Activated CD4-positive, alpha-beta T cell treated with anti-CD3 and anti-CD28 coated beads, Interleukin-10, Interleukin-2, amounts not matched to agents 100 ng/mL and 50 ng/mL, durations not matched to agents 16 hours and 8 hours (primary cell): ENCODE data around the gene ZSCAN21.
"Not testable (repeated sequence)": the region's sequence is repeated elsewhere in the genome, so short reads cannot be mapped to it uniquely, and the experiment has no call there.

Source experiments
- DNase-seq: peaks from one replicate; pipeline ENCODE4 v3.0.0-alpha.2; 2020

ZSCAN21 gene

GRCh38 chr7:100049441-100050291 is at the start of gene ZSCAN21:
Gene ZSCAN21 (plus strand): TSS chr7:100049774. CDS start chr7:100057007, 7,233 bp downstream.
- peak; percentile 80 for DNase-seq

GRCh38 chr7:100000239-100000638 is 49.3 kb upstream of the ZSCAN21 start:
- no peak for DNase-seq

- no peak for DNase-seq
Measured at GRCh38 chr7:100003711-100004661, 45.6 kb upstream of the ZSCAN21 start.

- DNase-seq = no peak
Measured at GRCh38 chr7:100007887-100008286, 41.7 kb upstream of the ZSCAN21 start.

GRCh38 chr7:100008525-100008924 is 41.0 kb upstream of the ZSCAN21 start:
- no peak for DNase-seq

- not testable (repeated sequence) for DNase-seq
Measured at GRCh38 chr7:100009952-100010351, 39.6 kb upstream of the ZSCAN21 start.

- DNase-seq = no peak
Measured at GRCh38 chr7:100010901-100011300, 38.7 kb upstream of the ZSCAN21 start.

GRCh38 chr7:100011516-100011915 is 38.1 kb upstream of the ZSCAN21 start:
- no peak for DNase-seq

- DNase-seq = not testable (repeated sequence)
Measured at GRCh38 chr7:100012385-100013327, 36.9 kb upstream of the ZSCAN21 start.

- DNase-seq = peak; percentile 48
Measured at GRCh38 chr7:100013328-100013676, 36.3 kb upstream of the ZSCAN21 start.

- peak; percentile 94 for DNase-seq
Measured at GRCh38 chr7:100015232-100016214, 34.1 kb upstream of the ZSCAN21 start, which contains the start of gene ZKSCAN1. Gene ZKSCAN1 (plus strand): TSS chr7:100015596. CDS start chr7:100023507, 7,911 bp downstream.

- DNase-seq = no peak
Measured at GRCh38 chr7:100016215-100016901, 33.2 kb upstream of the ZSCAN21 start.

- DNase-seq = no peak
Measured at GRCh38 chr7:100017300-100017699, 32.3 kb upstream of the ZSCAN21 start.

- no peak for DNase-seq
Measured at GRCh38 chr7:100017875-100018274, 31.7 kb upstream of the ZSCAN21 start.

GRCh38 chr7:100019908-100020307 is 29.7 kb upstream of the ZSCAN21 start:
- DNase-seq = no peak

GRCh38 chr7:100021297-100021696 is 28.3 kb upstream of the ZSCAN21 start:
- peak; percentile 45 for DNase-seq

GRCh38 chr7:100022621-100023020 is 27.0 kb upstream of the ZSCAN21 start:
- no peak for DNase-seq

GRCh38 chr7:100023526-100023925 is 26.0 kb upstream of the ZSCAN21 start:
- DNase-seq = no peak

- DNase-seq = peak; percentile 48
Measured at GRCh38 chr7:100024020-100024619, 25.5 kb upstream of the ZSCAN21 start.

GRCh38 chr7:100027197-100027596 is 22.4 kb upstream of the ZSCAN21 start:
- no peak for DNase-seq
